H1 (cell line): ENCODE data around the gene CCDC40. TPM values are rescaled to one million over a fixed set of nuclear protein-coding genes. Genes with fewer than 3 reads are reported as not detected.

Source experiments
- ATF2 ChIP-seq: IDR thresholded peaks from 2 replicates; pipeline ENCODE4 v1.6.1; 2012; ENCODE audit warnings: low read length, inconsistent platforms
- ATF3 ChIP-seq: IDR thresholded peaks from 2 replicates; pipeline ENCODE4 v1.6.1; 2011; ENCODE audit warnings: low read depth, mild to moderate bottlenecking, low read length; ENCODE audit not compliant: insufficient read depth
- BCL11A ChIP-seq, 2 experiments: IDR thresholded peaks; one replicate each; pipeline ENCODE4 v1.6.1; 2011; ENCODE audit warnings: low read depth in 2 of 2, low read length in 2 of 2, mild to moderate bottlenecking in 2 of 2
- CBX5 ChIP-seq: fragments of 300-800, 300-1000 bp; sonication (generic); IDR thresholded peaks from 2 replicates; pipeline ENCODE4 v1.7.1; 2016; ENCODE audit warnings: antibody characterized with exemption, low read length, low read depth
- CREB1 ChIP-seq: IDR thresholded peaks from 2 replicates; pipeline ENCODE4 v1.6.1; 2012; ENCODE audit warnings: inconsistent platforms
- GABPA ChIP-seq: IDR thresholded peaks from 2 replicates; pipeline ENCODE4 v1.6.1; 2011; ENCODE audit warnings: mild to moderate bottlenecking, low read length, moderate library complexity, borderline replicate concordance; ENCODE audit not compliant: insufficient read depth
- HDAC2 ChIP-seq, 2 experiments: fragments of 300-600 bp in 1 of 2; sonication (generic) in 1 of 2; IDR thresholded peaks; 2 replicates each; pipeline ENCODE4 v1.6.1; 2011 to 2012; ENCODE audit warnings: low read depth in 2 of 2, low read length in 2 of 2, mild to moderate bottlenecking in 2 of 2, moderate library complexity in 2 of 2, borderline replicate concordance in 1 of 2, inconsistent platforms in 1 of 2
- MAX ChIP-seq: IDR thresholded peaks from 2 replicates; pipeline ENCODE4 v1.6.1; 2012; ENCODE audit warnings: inconsistent platforms
- PHF8 ChIP-seq: fragments of 200-600 bp; sonication (generic); conservative IDR thresholded peaks from 2 replicates; pipeline ENCODE4 v1.7.1; 2012; ENCODE audit warnings: low read depth, mild to moderate bottlenecking, inconsistent platforms, low read length, moderate library complexity
- RBBP5 ChIP-seq: IDR thresholded peaks from 2 replicates; pipeline ENCODE4 v1.7.1; 2012; ENCODE audit warnings: low read depth, mild to moderate bottlenecking, inconsistent platforms, low read length, moderate library complexity, borderline replicate concordance
- SAP30 ChIP-seq: fragments of 300-600 bp; sonication (generic); IDR thresholded peaks from 2 replicates; pipeline ENCODE4 v1.7.1; 2012; ENCODE audit warnings: low read length, moderate library complexity, mild to moderate bottlenecking, inconsistent platforms; ENCODE audit not compliant: insufficient read depth, insufficient replicate concordance
- SIN3A ChIP-seq, 2 experiments: IDR thresholded peaks in 1 of 2; conservative IDR thresholded peaks in 1 of 2; 2 replicates each; pipeline ENCODE4 v1.6.1; 2011 to 2012; ENCODE audit warnings: low read length in 2 of 2, improper control_type of control experiment in 1 of 2, low read depth in 1 of 2, mild to moderate bottlenecking in 1 of 2
- SIRT6 ChIP-seq: IDR thresholded peaks from one replicate; pipeline ENCODE4 v1.7.1; 2012; ENCODE audit warnings: low read length, inconsistent platforms
- SP1 ChIP-seq: IDR thresholded peaks from 2 replicates; pipeline ENCODE4 v1.6.1; 2011; ENCODE audit warnings: low read depth, low read length
- SP4 ChIP-seq: IDR thresholded peaks from 2 replicates; pipeline ENCODE4 v1.6.1; 2012; ENCODE audit warnings: low read length, inconsistent platforms
- TAF1 ChIP-seq: IDR thresholded peaks from 2 replicates; pipeline ENCODE4 v1.6.1; 2011; ENCODE audit warnings: mild to moderate bottlenecking, low read depth, low read length
- TCF12 ChIP-seq: IDR thresholded peaks from 2 replicates; pipeline ENCODE4 v1.6.1; 2011; ENCODE audit warnings: low read depth, mild to moderate bottlenecking, low read length
- TEAD4 ChIP-seq: IDR thresholded peaks from 2 replicates; pipeline ENCODE4 v1.6.1; 2012; ENCODE audit warnings: low read depth, low read length, inconsistent platforms, mixed read lengths
- USF2 ChIP-seq: IDR thresholded peaks from 2 replicates; pipeline ENCODE4 v1.6.1; 2011; ENCODE audit warnings: low read length, improper control_type of control experiment
- YY1 ChIP-seq: IDR thresholded peaks from 2 replicates; pipeline ENCODE4 v1.6.1; 2011; ENCODE audit warnings: low read depth, mild to moderate bottlenecking, low read length
- polyA plus RNA-seq, 7 experiments: library from polyadenylated mRNA; depleted of rRNA in 3 of 7; stranded (reverse) in 5 of 7; unstranded in 2 of 7; fragments of >200 nt in 5 of 7; fragments of 200-250 nt in 2 of 7; gene quantifications; 1 replicate in 5 of 7; 2 replicates in 1 of 7; 4 replicates in 1 of 7; pipeline versions ENCODE4 v1.2.1 to v1.2.3, GENCODE V29; 2011 to 2013; ENCODE audit warnings: missing spikeins in 2 of 7, mixed read lengths in 2 of 7
- total RNA-seq: library from RNA; stranded (reverse); fragmentation: NEBNext Ultra II Directional; extraction: Animal tissue kit (Norgen Biotek cat#: 25700); gene quantifications from 2 replicates; pipeline ENCODE4 v1.2.1, GENCODE V29; 2021

Gene CCDC40
- total and polyA plus RNA-seq, 2 of the 8 experiments (the other 6 are each of a cell fraction or from before 2014, with no cell fraction given) = 4.1 to 11.5 TPM

GRCh38 chr17:80035937-80036714 lies at the start of gene CCDC40 (continued):
- TF ChIP-seq MAX (peak; percentile 84), TEAD4 (no peak), SIRT6 (no peak), SP4 (peak; percentile 72; the same call in 1 of the 2 replicates), SP1 (no peak), TAF1 (peak; percentile 54), SIN3A (conservative IDR thresholded peaks at IDR 0.05 in 1 of 2, IDR thresholded peaks at IDR 0.05 in 1 of 2; ENCODE audit: low read depth in 1 of 2, low read length in 2 of 2) (peak; percentile 79 to 96; a peak in 3 of 4 replicates), CREB1 (no peak; the same call in 1 of the 2 replicates), BCL11A (IDR thresholded peaks at IDR 0.05; ENCODE audit: low read depth in 2 of 2, low read length in 2 of 2) (no peak), USF2 (no peak), CBX5 (no peak), YY1 (peak; percentile 87), PHF8 (peak; percentile 42), ATF2 (no peak), RBBP5 (peak; percentile 84; the same call in 1 of the 2 replicates), TCF12 (no peak), HDAC2 (IDR thresholded peaks at IDR 0.05; ENCODE audit: borderline replicate concordance in 1 of 2, low read depth in 2 of 2, low read length in 2 of 2) (peak in 1 of 2 experiments; percentile 95; a peak in 2 of 4 replicates), ATF3 (no peak), GABPA (no peak), SAP30 (peak; percentile 47)
